ENCODE data around the gene RAB21. TPM values are rescaled to one million over a fixed set of nuclear protein-coding genes. Genes with fewer than 3 reads are reported as not detected.
"Not testable (repeated sequence)": the region's sequence is repeated elsewhere in the genome, so short reads cannot be mapped to it uniquely, and the experiment has no call there.

RAB21 gene
- total and polyA plus RNA-seq, 2 donors (not counting 1 experiment from before 2014, with no cell fraction given): 11.4 to 27.4 TPM

DNA sequence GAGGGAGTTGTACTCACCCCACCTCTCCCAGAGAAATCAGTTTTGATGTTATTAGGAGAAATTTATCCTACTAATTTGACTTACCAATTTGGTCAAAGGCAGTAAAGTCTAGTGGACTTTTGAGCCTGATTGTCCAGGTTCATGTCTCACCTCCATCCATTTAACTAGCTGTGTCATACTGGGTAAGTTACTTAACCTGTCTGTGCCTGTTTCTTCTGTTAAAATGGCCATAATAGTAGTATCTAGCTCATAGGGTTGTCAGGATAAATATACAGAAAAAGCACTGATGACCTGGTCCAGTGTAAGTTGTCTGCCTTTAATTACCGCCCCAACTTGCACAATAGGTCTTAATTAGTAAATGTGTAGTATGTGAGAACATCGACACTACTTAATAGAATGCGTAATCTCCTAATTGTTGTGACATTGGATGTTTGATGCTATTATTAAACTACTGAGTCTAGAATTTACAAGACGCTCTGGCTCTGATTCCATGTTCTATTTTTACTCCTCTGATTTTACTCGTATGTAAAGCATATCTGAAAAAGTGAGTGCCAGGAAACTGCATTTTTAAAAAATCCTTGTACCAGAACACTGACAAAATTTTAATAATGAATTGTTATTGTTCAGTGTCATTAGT lies 1.5 kb downstream of the RAB21 start:
- TF ChIP-seq EZH2 (IDR thresholded peaks at IDR 0.05; ENCODE audit: low read length, missing control alignments): no peak
- TF ChIP-seq, protein P1, sequence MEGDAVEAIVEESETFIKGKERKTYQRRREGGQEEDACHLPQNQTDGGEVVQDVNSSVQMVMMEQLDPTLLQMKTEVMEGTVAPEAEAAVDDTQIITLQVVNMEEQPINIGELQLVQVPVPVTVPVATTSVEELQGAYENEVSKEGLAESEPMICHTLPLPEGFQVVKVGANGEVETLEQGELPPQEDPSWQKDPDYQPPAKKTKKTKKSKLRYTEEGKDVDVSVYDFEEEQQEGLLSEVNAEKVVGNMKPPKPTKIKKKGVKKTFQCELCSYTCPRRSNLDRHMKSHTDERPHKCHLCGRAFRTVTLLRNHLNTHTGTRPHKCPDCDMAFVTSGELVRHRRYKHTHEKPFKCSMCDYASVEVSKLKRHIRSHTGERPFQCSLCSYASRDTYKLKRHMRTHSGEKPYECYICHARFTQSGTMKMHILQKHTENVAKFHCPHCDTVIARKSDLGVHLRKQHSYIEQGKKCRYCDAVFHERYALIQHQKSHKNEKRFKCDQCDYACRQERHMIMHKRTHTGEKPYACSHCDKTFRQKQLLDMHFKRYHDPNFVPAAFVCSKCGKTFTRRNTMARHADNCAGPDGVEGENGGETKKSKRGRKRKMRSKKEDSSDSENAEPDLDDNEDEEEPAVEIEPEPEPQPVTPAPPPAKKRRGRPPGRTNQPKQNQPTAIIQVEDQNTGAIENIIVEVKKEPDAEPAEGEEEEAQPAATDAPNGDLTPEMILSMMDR (conservative IDR thresholded peaks at IDR 0.05 in 1 of 2, IDR thresholded peaks at IDR 0.05 in 1 of 2; ENCODE audit: low read depth in 1 of 2, low read length in 2 of 2): no peak
- Histone ChIP-seq H3K27ac (ENCODE audit: insufficient read depth, low read length) (peak overlapping the region; percentile 95), H4K20me1 (ENCODE audit: control insufficient read depth, extremely low read depth, insufficient read depth, low read length) (no peaks in the 10 kb centered on the region)

GRCh38 chr12:71759941-71760340 lies 5.3 kb downstream of the RAB21 start:
- H3K36me3 ChIP-seq (ENCODE audit: control insufficient read depth, insufficient read depth, low read length): peaks cover 2% of the 10 kb centered on the region
- no peaks in the 10 kb centered on the region for H3K27me3 ChIP-seq (ENCODE audit: control insufficient read depth, insufficient read depth, low read length)
- H2AFZ ChIP-seq (ENCODE audit: low read length): no peak overlapping the region
- H3K4me3 ChIP-seq (replicated peaks in 1 of 4; ENCODE audit: control extremely low read depth in 1 of 4, insufficient read depth in 1 of 4, low read depth in 3 of 4, low read length in 4 of 4): no peak overlapping the region
- H3K27ac ChIP-seq (ENCODE audit: insufficient read depth, low read length): no peak overlapping the region
- no peaks in the 10 kb centered on the region for H3K4me1 ChIP-seq (ENCODE audit: control insufficient read depth, extremely low read depth, insufficient read depth, low read length)
- no peak overlapping the region for H3K9ac ChIP-seq (ENCODE audit: insufficient read depth, low read length)
- no peak overlapping the region for H3K4me2 ChIP-seq (ENCODE audit: extremely low read depth, insufficient read depth, low read length)
- no peaks in the 10 kb centered on the region for H4K20me1 ChIP-seq (ENCODE audit: control insufficient read depth, extremely low read depth, insufficient read depth, low read length)
- H3K9me3 ChIP-seq (ENCODE audit: control insufficient read depth, insufficient read depth, low read depth, low read length): peaks cover 1% of the 10 kb centered on the region
- peaks cover 93% of the 10 kb centered on the region for H3K79me2 ChIP-seq (ENCODE audit: control insufficient read depth, insufficient read depth, low read length)
- no peak for DNase-seq (ENCODE audit: low read depth in 2 of 2)
- TF ChIP-seq, protein P1 (conservative IDR thresholded peaks at IDR 0.05 in 1 of 2, IDR thresholded peaks at IDR 0.05 in 1 of 2; ENCODE audit: low read depth in 1 of 2, low read length in 2 of 2): no peak
- no peak for TF ChIP-seq EZH2 (IDR thresholded peaks at IDR 0.05; ENCODE audit: low read length, missing control alignments)

More for the DNA sequence above, 1.5 kb downstream of the RAB21 start:
- Histone ChIP-seq H2AFZ (ENCODE audit: low read length) (no peak overlapping the region), H3K27me3 (ENCODE audit: control insufficient read depth, insufficient read depth, low read length) (no peaks in the 10 kb centered on the region), H3K36me3 (ENCODE audit: control insufficient read depth, insufficient read depth, low read length) (peaks cover 2% of the 10 kb centered on the region), H3K9ac (ENCODE audit: insufficient read depth, low read length) (peak overlapping the region; percentile 47), H3K79me2 (ENCODE audit: control insufficient read depth, insufficient read depth, low read length) (peaks cover 62% of the 10 kb centered on the region), H3K4me2 (ENCODE audit: extremely low read depth, insufficient read depth, low read length) (peak overlapping the region; percentile 89), H3K4me1 (ENCODE audit: control insufficient read depth, extremely low read depth, insufficient read depth, low read length) (peaks cover 2% of the 10 kb centered on the region), H3K4me3 (replicated peaks in 1 of 4; ENCODE audit: control extremely low read depth in 1 of 4, insufficient read depth in 1 of 4, low read depth in 3 of 4, low read length in 4 of 4) (peak overlapping the region; percentile 79 to 98 (median 90)), H3K9me3 (ENCODE audit: control insufficient read depth, insufficient read depth, low read depth, low read length) (peaks cover 1% of the 10 kb centered on the region)
- DNase-seq (ENCODE audit: low read depth in 2 of 2): peak in 1 of 2 donors; percentile 18

GRCh38 chr12:71760471-71760870 lies 5.8 kb downstream of the RAB21 start:
- Histone ChIP-seq H3K4me3 (replicated peaks in 1 of 4; ENCODE audit: control extremely low read depth in 1 of 4, insufficient read depth in 1 of 4, low read depth in 3 of 4, low read length in 4 of 4) (no peak overlapping the region), H3K9me3 (ENCODE audit: control insufficient read depth, insufficient read depth, low read depth, low read length) (peaks cover 1% of the 10 kb centered on the region), H3K9ac (ENCODE audit: insufficient read depth, low read length) (no peak overlapping the region), H2AFZ (ENCODE audit: low read length) (no peak overlapping the region), H3K79me2 (ENCODE audit: control insufficient read depth, insufficient read depth, low read length) (peaks cover 92% of the 10 kb centered on the region), H3K27me3 (ENCODE audit: control insufficient read depth, insufficient read depth, low read length) (no peaks in the 10 kb centered on the region), H3K36me3 (ENCODE audit: control insufficient read depth, insufficient read depth, low read length) (peaks cover 2% of the 10 kb centered on the region), H3K4me2 (ENCODE audit: extremely low read depth, insufficient read depth, low read length) (no peak overlapping the region), H3K27ac (ENCODE audit: insufficient read depth, low read length) (no peak overlapping the region), H4K20me1 (ENCODE audit: control insufficient read depth, extremely low read depth, insufficient read depth, low read length) (no peaks in the 10 kb centered on the region), H3K4me1 (ENCODE audit: control insufficient read depth, extremely low read depth, insufficient read depth, low read length) (no peaks in the 10 kb centered on the region)
- TF ChIP-seq, protein P1 (conservative IDR thresholded peaks at IDR 0.05 in 1 of 2, IDR thresholded peaks at IDR 0.05 in 1 of 2; ENCODE audit: low read depth in 1 of 2, low read length in 2 of 2): no peak
- TF ChIP-seq EZH2 (IDR thresholded peaks at IDR 0.05; ENCODE audit: low read length, missing control alignments): no peak
- DNase-seq (ENCODE audit: low read depth in 2 of 2): no peak

DNA sequence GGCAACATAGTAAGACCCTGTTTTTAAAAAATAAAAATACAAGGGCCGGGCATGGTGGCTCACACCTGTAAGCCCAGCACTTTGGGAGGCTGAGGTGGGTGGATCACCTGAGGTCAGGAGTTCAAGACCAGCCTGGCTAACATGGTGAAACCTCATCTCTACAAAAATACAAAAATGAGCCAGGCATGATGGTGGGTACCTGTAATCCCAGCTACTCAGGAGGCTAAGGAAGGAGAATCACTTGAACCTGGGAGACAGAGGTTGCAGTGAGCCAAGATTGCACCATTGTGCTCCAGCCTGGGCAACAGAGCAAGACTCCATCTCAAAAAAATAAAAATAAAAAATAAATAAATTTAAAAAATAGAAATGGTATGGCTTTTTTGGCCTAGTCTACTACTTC lies 6.7 kb downstream of the RAB21 start:
- not testable (repeated sequence) for H3K36me3 ChIP-seq (ENCODE audit: control insufficient read depth, insufficient read depth, low read length); H2AFZ ChIP-seq (ENCODE audit: low read length); DNase-seq (ENCODE audit: low read depth in 2 of 2); H3K27me3 ChIP-seq (ENCODE audit: control insufficient read depth, insufficient read depth, low read length); H3K4me3 ChIP-seq (replicated peaks in 1 of 4; ENCODE audit: control extremely low read depth in 1 of 4, insufficient read depth in 1 of 4, low read depth in 3 of 4, low read length in 4 of 4); H3K9me3 ChIP-seq (ENCODE audit: control insufficient read depth, insufficient read depth, low read depth, low read length); H3K9ac ChIP-seq (ENCODE audit: insufficient read depth, low read length); H4K20me1 ChIP-seq (ENCODE audit: control insufficient read depth, extremely low read depth, insufficient read depth, low read length); H3K27ac ChIP-seq (ENCODE audit: insufficient read depth, low read length); H3K4me2 ChIP-seq (ENCODE audit: extremely low read depth, insufficient read depth, low read length); H3K4me1 ChIP-seq (ENCODE audit: control insufficient read depth, extremely low read depth, insufficient read depth, low read length)
- H3K79me2 ChIP-seq (ENCODE audit: control insufficient read depth, insufficient read depth, low read length): peaks cover 90% of the 10 kb centered on the region

Data from fibroblast of lung (primary cell).